ENCODE results near the gene RGS10. TPM values are rescaled to one million over a fixed set of nuclear protein-coding genes. Genes with fewer than 3 reads are reported as not detected.

RGS10 gene
- total and polyA plus RNA-seq, 2 of the 8 experiments (the other 6 are each of a cell fraction or from before 2014, with no cell fraction given) = 5.5 to 13.1 TPM

- TF ChIP-seq GTF2F1 (IDR thresholded peaks at IDR 0.05; ENCODE audit: borderline replicate concordance, low read depth, low read length) (no peak), SIX5 (IDR thresholded peaks at IDR 0.05; ENCODE audit: low read depth, low read length) (no peak), BRCA1 (IDR thresholded peaks at IDR 0.05; ENCODE audit: low read depth, low read length) (no peak), CHD2 (IDR thresholded peaks at IDR 0.05; ENCODE audit: low read length) (no peak)
Observed at GRCh38 chr10:119521443-119522204, 20.9 kb downstream of the RGS10 start (continued).

Measured in H1 (cell line).